Measurements from ENCODE around the gene CCDC149. TPM values are rescaled to one million over a fixed set of nuclear protein-coding genes. Genes with fewer than 3 reads are reported as not detected.

Gene CCDC149
- total and polyA plus RNA-seq, 2 of the 8 experiments (the other 6 are each of a cell fraction or from before 2014, with no cell fraction given): 2.2 to 5.6 TPM

GRCh38 chr4:24810871-24811631, 101.8 kb downstream of the CCDC149 start (continued):
- TF ChIP-seq KDM5A (IDR thresholded peaks at IDR 0.05; ENCODE audit: low read length) (no peak), EP300 (IDR thresholded peaks at IDR 0.05; ENCODE audit: borderline replicate concordance in 1 of 2, low read depth in 2 of 2, low read length in 2 of 2) (no peak), EZH2 (IDR thresholded peaks at IDR 0.05; ENCODE audit: low read depth, low read length, severe bottlenecking) (no peak), ASH2L (IDR thresholded peaks at IDR 0.05; ENCODE audit: low read length) (no peak), YY1 (IDR thresholded peaks at IDR 0.05; ENCODE audit: low read depth, low read length) (no peak), SP1 (IDR thresholded peaks at IDR 0.05; ENCODE audit: low read depth, low read length) (no peak)
